ENCODE results near the gene APOD.

Gene APOD

GRCh38 chr3:195587406-195587805 is 3.7 kb upstream of the APOD start:
- no peak for DNase-seq (ENCODE audit: low read depth)

DNA sequence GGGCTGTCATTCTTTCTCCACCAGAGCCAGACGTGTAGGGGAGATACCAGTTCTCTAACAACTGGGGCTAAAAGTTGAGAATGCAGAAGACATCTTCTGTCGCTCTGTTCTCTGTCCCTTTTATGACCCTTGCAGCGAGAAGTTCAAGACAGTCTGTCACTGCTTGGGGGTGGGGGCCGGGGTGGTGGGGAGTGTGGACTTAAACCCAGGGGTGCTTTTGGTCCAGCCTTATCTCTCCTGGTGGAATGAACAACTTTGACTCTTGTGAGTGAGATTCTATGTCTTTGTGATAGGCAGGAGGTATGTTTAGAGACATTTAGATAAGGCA is 767 bp upstream of the APOD start:
- DNase-seq (ENCODE audit: low read depth): no peak

DNA sequence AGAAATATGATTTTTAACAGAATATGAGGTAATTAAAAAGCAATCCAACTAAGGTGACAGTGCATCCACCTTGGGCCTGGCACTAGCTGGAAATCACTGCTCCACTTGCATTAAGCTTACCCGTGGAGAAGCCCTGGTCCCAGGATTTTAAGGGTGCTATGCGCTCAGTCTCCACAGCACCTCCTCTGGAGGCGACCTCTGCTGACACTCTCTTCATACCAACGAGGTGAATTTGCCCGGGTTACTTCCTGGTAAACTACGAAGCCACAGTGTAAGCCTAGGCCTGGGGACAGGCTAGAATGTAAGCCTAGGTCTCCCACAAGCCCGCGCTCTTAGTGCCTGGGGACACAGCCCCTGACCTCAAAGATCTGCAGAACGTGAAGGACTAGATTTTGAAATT is 793 bp downstream of the APOD start:
- DNase-seq (ENCODE audit: low read depth): no peak

DNA sequence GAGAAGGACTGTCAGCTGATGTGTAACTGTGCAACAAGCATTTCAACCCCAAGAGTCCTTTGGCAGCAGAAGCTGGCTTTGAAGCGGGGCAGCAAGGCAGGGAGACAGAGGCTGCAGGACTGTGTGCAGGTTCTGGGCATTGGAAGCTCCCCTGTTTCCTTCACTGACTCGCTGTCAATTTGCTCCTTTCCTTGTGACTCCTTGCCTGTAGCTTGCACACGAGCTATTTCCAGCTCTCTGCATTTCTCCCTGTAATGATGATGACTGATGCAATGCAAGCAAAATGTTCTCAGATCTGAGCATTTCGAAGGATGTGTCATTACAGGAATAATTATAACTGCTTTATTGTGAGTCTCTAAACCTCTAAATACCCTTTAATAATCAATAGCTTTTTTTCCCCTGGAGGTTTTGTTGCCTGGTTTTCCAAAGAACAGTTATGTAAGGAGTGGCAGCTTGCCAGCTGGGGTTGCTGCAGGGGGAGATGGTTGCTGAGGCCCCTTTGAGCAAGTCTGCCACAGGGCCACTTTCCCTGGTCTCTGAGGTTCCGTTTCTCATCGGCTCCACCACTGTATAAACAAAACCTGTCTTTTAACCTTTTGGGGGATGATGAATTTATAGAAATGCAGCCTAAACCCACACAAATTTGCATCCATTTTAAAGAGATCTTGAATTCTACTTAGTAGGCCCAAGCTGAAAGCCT is 2.8 kb downstream of the APOD start:
- DNase-seq (ENCODE audit: low read depth): peak; percentile 66

- DNase-seq (ENCODE audit: low read depth): no peak
These were observed 4.5 kb downstream of the APOD start for GRCh38 chr3:195579281-195579680.

DNA sequence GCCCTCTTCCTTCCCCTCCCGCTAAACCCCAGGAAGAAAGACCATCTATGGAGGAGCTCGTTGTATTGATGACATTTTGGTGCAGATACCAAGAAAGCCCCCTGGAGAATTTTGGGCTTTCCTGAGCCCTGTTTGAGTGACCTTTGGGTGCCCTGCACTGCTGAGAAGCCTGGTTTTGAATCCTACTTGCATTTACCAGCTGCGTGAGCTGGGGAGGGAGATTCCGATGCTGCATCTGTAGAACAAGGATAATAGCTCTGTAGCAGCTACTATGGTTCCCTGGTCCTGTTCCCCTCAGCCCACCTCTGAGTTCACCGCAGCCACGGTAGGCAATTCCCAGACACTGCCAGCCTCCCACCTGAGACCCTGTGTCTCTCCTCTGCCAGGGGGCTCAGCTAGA is 5.2 kb downstream of the APOD start:
- no peak for DNase-seq (ENCODE audit: low read depth)

GRCh38 chr3:195577645-195578177 is 6.0 kb downstream of the APOD start:
- no peak for DNase-seq (ENCODE audit: low read depth)

DNA sequence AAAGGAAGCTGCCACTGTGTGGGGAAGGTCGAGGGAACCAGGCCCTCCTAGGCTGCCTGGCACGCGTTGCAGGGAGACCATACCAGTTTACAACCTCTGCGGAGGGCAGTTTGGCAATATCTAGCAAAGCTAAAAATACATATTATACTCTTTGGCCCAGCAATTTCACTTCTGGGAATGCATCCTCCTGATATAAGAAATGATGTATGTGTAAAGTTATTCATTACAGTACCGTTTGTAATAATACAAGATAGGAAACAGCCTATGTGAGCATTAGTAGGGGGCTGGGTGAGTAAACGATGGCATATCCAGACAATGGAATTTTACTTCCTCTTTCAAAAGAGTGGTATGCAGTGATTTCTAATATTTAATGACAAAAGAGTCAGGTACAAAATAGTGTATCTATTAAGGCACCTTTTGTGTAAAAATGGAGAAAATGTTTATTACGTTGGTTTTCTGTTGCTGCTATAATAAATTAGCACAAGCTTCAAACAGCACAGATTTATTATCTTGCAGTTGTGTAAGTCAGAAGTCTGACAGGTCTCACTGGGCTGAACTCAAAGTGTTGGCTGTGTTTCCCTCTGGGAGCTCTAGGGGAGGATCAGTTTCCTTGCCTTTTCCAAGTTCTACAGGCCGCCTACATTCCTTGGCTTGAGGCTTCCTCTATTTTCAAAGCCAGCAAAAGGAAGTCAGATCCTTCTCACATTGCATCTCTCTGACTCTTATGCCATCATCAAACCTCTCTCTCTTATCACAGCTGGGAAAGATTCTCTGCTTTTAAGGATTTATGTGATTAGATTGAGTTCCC is 9.0 kb downstream of the APOD start:
- no peak for DNase-seq (ENCODE audit: low read depth)

DNA sequence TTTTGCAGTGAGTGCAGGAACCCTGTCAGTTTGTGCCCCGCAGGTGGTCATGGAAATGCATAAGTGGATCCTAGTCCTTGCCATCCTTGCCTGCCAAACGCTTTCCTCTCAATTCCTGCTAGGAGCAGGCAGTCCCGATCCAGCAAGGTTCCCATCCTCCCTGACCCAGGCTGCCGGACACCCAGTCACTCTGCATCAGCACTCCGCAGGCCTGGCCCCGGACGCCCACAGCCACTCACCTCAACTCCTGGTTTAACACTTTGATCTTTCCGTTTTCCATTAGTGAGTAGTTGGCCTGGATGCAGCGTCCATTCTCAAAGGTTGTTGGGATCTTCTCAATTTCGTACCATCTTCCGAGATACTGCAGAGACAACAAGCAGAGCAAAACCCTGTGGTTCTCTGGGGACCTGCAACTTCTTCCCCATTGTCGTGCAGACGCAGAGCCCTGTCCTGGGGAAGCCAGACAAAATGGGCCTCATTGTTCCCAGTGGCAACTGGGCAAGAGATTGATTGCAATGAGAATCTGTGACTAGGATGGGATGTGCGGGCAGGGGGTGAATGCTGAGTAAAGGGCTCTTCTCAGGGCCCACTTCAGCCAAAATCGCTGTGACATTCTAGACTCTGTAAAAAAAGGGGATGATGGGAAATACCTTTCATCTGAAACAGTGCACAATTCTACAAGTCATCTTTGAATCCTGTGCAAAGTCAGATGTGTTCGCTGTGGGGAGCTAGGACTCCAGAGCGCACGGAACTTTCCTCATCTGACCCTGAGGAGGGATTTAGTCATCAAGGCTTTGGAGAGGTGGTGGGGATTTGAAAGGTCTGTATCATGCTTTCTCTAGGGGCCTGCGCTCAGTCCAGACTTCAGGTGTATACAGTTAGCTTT is 9.9 kb downstream of the APOD start:
- DNase-seq (ENCODE audit: low read depth): no peak

DNA sequence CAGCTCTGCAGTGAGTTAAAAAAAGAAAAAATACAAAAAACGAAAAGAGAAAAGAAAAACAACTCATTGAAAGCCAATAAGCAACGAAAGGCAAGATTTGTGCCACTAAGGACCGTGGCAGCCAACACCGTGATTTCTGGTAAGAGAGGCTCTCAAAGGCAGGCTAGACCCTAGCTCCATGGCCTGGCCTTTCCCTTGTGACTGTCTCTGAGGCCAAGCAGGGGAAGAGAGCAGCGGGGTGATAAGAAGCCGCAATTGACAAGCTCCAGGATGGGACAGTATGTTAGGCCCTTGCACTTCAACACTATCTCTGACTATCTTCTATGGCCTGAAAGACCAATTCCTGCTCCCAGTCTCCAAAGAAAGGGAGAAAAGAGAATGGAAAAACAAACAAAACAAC is 12.4 kb downstream of the APOD start:
- no peak for DNase-seq (ENCODE audit: low read depth)

DNA sequence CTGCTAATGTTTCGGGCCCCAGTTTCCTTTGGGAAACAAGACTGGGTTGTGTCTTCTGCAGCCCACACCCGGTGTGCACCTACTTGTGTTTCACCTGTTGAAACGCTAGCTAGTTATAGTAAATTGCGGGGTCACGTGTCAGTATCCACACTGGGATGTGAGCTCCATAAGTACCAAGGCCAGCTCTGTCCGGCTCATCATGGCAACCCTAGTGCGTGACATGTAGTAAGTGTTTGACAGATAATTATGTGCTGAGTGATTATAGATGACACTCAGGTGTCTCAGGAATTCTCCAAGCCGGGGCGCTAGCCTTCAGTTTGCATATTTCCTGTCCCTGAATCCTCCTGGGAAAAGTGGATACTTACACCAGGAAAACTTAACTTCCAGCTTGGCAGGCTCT is 12.8 kb downstream of the APOD start:
- DNase-seq (ENCODE audit: low read depth): no peak

GRCh38 chr3:195570344-195570743 is 13.4 kb downstream of the APOD start:
- DNase-seq (ENCODE audit: low read depth): no peak

GRCh38 chr3:195568630-195569029 is 15.1 kb downstream of the APOD start:
- no peak for DNase-seq (ENCODE audit: low read depth)

- no peak for DNase-seq (ENCODE audit: low read depth)
These were observed 16.9 kb downstream of the APOD start for GRCh38 chr3:195566797-195567196.

DNA sequence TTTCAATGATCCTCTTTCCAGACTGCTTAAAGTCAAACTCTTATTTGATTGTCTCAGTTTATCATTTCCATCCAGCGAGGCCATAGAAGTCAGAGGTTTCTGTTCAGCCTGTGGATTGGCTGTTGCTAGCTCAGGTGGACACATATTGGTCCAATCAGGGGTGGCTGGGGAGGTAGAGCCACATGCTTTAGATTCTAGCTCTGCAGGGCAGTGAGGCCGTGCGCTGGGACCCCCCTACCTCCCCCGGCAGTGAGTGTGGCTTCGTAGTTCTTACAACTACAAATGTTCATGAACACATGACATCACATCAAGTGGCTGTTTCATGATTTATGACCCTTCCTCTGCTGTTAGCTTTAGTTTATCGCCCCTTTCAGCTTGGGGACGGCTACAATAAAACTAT is 18.0 kb downstream of the APOD start:
- DNase-seq (ENCODE audit: low read depth): no peak

- DNase-seq (ENCODE audit: low read depth): no peak
These were observed 20.4 kb downstream of the APOD start for GRCh38 chr3:195563317-195563716.

DNA sequence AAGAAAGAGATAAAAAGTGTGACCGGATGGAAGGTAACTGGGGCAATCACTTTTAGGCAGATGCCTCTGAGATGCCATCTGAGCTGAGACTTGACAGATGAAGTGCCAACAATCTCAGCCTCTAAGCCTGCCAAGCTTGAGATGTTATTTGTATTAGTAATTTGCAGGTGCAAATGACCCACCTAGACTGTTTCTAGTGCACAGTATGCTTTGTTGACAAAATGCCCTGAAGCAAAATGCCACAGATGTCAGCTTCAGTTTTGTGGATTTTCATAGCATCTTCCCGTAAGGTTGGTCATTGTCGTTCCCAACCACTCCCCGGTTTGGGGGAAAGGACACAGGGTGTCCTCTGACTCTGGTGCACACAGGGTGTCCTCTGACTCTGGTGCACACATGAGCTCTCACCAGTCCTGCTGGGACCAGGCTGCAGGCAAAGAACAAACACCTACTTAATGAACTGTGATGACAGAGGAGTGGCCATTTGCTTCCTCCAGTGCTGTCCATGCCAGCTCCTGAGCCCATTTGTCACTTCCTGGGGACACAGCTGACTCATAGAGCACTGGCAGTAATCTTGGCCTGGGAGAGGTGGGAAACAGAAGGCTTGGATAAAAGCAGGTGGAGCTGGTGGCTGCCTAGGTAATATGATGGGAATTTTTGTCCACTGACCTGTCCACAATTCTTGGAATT is 23.9 kb downstream of the APOD start:
- no peak for DNase-seq (ENCODE audit: low read depth)

DNA sequence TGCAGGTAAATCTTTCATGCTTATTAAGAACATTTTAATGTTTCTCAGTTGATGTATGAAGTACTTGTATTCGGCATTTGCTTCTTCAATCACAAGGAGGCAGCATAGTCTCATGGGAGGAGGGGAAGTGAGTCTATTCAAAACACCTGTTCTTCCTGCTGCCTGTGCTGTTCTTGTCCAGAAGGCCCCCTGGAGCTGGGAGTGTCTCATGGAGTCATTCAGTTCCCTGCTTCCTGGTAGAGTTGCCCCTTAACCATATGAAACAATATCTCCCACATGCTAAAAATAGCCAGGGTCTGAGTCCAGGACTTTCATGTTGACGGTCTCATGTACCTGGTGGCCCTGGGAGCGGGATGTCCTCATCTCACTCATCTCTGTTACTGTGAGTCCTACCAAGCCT is 25.1 kb downstream of the APOD start:
- peak; percentile 67 for DNase-seq (ENCODE audit: low read depth)

- DNase-seq (ENCODE audit: low read depth): no peak
These were observed 26.4 kb downstream of the APOD start for GRCh38 chr3:195557322-195557721.

DNA sequence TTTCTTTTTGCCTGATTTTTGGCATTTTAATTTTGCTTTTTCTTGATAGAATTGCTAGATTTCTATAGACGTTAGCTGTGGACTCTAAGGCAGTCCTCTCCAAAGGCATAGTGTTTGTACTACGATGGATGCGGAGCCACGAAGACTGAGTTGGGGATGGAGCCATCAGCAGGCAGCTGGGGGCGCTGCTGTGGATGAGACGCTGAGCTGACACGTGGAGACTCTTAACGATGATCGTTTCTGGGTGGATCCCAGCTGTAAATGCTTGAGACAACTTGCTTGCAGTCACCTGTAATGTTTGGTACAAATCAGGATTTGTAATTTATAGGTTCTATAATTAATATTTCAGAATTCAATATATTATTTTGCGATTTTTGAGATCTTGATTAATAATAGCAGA is 27.4 kb downstream of the APOD start:
- DNase-seq (ENCODE audit: low read depth): peak; percentile 27

GRCh38 chr3:195555110-195555509 is 28.6 kb downstream of the APOD start:
- DNase-seq (ENCODE audit: low read depth): no peak

GRCh38 chr3:195554458-195554857 is 29.3 kb downstream of the APOD start:
- no peak for DNase-seq (ENCODE audit: low read depth)

All from iris pigment epithelial cell (primary cell).